Esophagus squamous epithelium (tissue), 5 donors: Measurements from ENCODE around the gene KRT31. TPM values are rescaled to one million over a fixed set of nuclear protein-coding genes. Genes with fewer than 3 reads are reported as not detected.
A peak's percentile ranks its signal among the peaks of the same experiment; 100 is the strongest.

ENCODE experiments used
- DNase-seq: peaks from one replicate; lab custom pipeline; 2025; lab: John Stamatoyannopoulos, UW
- H3K27ac ChIP-seq, 4 donors: fragments of 200-600 bp; sonication (generic); one replicate each; pipeline ENCODE4 v1.5.1; 2016 to 2019; ENCODE audit warnings: mild to moderate bottlenecking in 1 of 4
- H3K27me3 ChIP-seq, 4 donors: fragments of 200-600 bp; sonication (generic); 1 replicate in 3 of 4; 2 replicates in 1 of 4; pipeline versions ENCODE4 v1.5.1 to v1.6.0; 2017 to 2021; ENCODE audit warnings: antibody characterized with exemption in 1 of 4
- H3K36me3 ChIP-seq, 3 donors: fragments of 200-600 bp; sonication (generic); one replicate each; pipeline ENCODE4 v1.5.1; 2016 to 2019
- H3K4me1 ChIP-seq, 3 donors: fragments of 200-600 bp; sonication (generic); one replicate each; pipeline ENCODE4 v1.5.1; 2017 to 2019
- H3K4me3 ChIP-seq, 4 donors: fragments of 200-600 bp; sonication (generic); 1 replicate in 3 of 4; 2 replicates in 1 of 4; pipeline ENCODE4 v1.5.1; 2016 to 2019; ENCODE audit warnings: mild to moderate bottlenecking in 2 of 4, moderate library complexity in 1 of 4
- H3K9me3 ChIP-seq, 3 donors: fragments of 200-600 bp; sonication (generic); one replicate each; pipeline ENCODE4 v1.5.1; 2016 to 2019
- POLR2A ChIP-seq, 4 donors: fragments of 450-650 bp; IDR thresholded peaks; one replicate each; pipeline ENCODE4 v1.6.1; 2017; ENCODE audit warnings: antibody characterized with exemption in 4 of 4, mild to moderate bottlenecking in 4 of 4, moderate library complexity in 3 of 4
- WGBS, 2 donors: methylation state at CpG; one replicate each; pipeline ENCODE4 v1.1.5; 2018; 5-methylcytosine and 5-hydroxymethylcytosine counted together
- intact Hi-C: fragments of 100-400 bp; cut with DNase I; formaldehyde crosslinking; loops from one replicate; pipeline ENCODE4 v1.15.0; 2022
- total RNA-seq, 4 donors: library from RNA; depleted of rRNA; stranded (reverse); fragments of >200 nt; gene quantifications; one replicate each; pipeline ENCODE4 v1.1.0, GENCODE V29; 2016
- TF ChIP-seq, protein P1 (sequence below), 6 experiments: fragments of 450-650 bp in 4 of 6; fragments of 200-600 bp in 2 of 6; sonication (generic) in 2 of 6; IDR thresholded peaks; one replicate each; pipeline ENCODE4 v1.5.1; 2016 to 2019; ENCODE audit warnings: antibody characterized with exemption in 6 of 6, mild to moderate bottlenecking in 4 of 6, moderate library complexity in 4 of 6
- donor health status: DM: yes; HTN: yes; CAD: no.

The KRT31 gene
- total RNA-seq, 4 donors from 2014 or later, result 0.79 to 2.5 (median 1.5) TPM; not detected in 1

DNA sequence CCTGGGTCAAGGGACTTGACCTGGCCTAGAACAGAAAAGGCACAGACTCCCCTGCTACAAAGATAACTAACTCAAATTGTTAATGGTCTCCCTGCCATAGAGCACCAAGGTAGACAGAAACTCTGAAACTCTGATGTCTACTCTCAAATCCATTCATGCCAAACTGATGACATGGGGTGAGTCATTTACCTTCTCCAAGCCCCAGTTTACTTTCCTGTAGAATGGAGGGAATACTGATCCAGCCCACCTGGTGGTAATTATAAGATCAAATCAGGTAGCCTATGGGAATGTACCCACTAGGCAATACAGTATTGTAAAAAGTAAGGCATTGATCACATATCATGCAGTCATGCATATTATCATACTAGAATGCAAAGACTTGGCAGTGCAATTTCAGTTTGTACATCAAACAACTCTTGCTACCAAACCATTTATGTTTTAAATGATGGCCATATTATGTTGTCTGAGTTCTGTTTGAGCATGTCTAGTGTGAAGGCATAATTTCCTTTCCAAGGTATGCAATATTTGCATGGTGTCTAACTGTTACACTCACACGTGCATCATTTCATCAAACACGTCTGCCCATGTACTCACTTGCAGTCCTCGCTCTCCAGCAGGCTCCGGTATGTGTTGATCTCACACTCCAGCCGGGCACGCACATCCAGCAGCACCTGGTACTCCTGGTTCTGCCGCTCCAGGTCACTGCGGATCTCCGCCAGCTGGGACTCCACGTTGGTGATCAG, 3.0 kb downstream of the KRT31 start:
- no peaks in the 10 kb centered on the region for H3K27me3 ChIP-seq
- intact Hi-C loops, result no loop called here
- 28 to 65% methylated on average over 2 to 5 of the region's 10 CpGs for WGBS, 2 donors
- no peak for DNase-seq
- no peaks in the 10 kb centered on the region for H3K36me3 ChIP-seq
- H3K9me3 ChIP-seq, result no peaks in the 10 kb centered on the region
- peaks cover 0 to 41% (median 15%) of the 10 kb centered on the region in 3 donors for H3K4me1 ChIP-seq
- peak overlapping the region; percentile 63 to 79 (median 72) for H3K27ac ChIP-seq
- TF ChIP-seq, protein P1, sequence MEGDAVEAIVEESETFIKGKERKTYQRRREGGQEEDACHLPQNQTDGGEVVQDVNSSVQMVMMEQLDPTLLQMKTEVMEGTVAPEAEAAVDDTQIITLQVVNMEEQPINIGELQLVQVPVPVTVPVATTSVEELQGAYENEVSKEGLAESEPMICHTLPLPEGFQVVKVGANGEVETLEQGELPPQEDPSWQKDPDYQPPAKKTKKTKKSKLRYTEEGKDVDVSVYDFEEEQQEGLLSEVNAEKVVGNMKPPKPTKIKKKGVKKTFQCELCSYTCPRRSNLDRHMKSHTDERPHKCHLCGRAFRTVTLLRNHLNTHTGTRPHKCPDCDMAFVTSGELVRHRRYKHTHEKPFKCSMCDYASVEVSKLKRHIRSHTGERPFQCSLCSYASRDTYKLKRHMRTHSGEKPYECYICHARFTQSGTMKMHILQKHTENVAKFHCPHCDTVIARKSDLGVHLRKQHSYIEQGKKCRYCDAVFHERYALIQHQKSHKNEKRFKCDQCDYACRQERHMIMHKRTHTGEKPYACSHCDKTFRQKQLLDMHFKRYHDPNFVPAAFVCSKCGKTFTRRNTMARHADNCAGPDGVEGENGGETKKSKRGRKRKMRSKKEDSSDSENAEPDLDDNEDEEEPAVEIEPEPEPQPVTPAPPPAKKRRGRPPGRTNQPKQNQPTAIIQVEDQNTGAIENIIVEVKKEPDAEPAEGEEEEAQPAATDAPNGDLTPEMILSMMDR (IDR thresholded peaks at IDR 0.05), result no peak
- no peak for TF ChIP-seq POLR2A (IDR thresholded peaks at IDR 0.05)
- H3K4me3 ChIP-seq, result no peak overlapping the region

DNA sequence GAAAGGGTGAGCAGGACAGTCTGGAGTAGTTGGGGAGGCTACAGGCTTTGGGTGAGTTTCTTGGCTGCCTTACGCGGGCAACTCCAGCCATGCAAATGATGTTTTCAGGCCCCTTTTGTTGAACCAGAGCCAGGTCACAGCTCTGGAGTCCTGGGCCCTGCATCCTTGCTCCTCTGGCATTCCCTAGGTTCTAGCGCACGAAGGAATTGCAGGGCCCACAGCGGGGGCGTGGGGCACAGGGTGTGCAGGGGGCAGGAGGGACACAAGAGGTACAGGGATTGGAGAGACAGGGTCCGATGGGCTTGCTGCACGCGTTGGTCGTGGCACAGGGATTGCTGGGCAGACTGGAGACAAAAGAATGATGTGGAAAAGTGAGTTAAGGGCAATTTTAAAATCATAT, 3.6 kb downstream of the KRT31 start:
- no peaks in the 10 kb centered on the region for H3K36me3 ChIP-seq
- intact Hi-C loops, result no loop called here
- no peak for TF ChIP-seq POLR2A (IDR thresholded peaks at IDR 0.05)
- DNase-seq, result no peak
- peaks cover 0 to 41% (median 15%) of the 10 kb centered on the region in 3 donors for H3K4me1 ChIP-seq
- peak overlapping the region; percentile 4 to 65 (median 52) for H3K27ac ChIP-seq
- H3K9me3 ChIP-seq, result no peaks in the 10 kb centered on the region
- WGBS, 2 donors, result 58 to 78% methylated on average over 6 of the region's 10 CpGs
- H3K27me3 ChIP-seq, result no peaks in the 10 kb centered on the region
- H3K4me3 ChIP-seq, result no peak overlapping the region

DNA sequence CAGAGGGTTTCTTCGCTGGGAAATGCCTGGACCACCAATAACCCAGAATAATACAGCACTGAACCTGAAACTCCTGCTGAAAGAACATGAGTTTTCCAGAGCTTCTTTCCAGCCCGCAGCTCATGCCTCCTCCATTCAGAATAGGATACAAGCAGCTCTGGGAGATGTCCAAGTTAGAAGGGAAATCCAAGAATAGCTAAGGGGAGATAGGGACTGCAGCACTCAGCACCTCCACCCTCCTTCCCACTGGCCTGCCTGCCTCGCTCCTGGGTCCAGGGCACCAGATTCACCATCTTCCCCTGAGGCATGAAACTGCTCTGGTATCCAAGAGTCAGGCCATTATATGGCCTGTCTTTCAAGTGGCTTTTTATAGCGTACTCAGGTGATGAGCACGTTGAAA, 4.1 kb downstream of the KRT31 start:
- H3K4me1 ChIP-seq, result peaks cover 0 to 41% (median 15%) of the 10 kb centered on the region in 3 donors
- DNase-seq, result no peak
- no peak for TF ChIP-seq POLR2A (IDR thresholded peaks at IDR 0.05)
- TF ChIP-seq, protein P1 (IDR thresholded peaks at IDR 0.05), result no peak
- H3K36me3 ChIP-seq, result no peaks in the 10 kb centered on the region
- H3K9me3 ChIP-seq, result no peaks in the 10 kb centered on the region
- 48 to 68% methylated on average over 3 to 5 of the region's 5 CpGs for WGBS, 2 donors
- H3K27ac ChIP-seq, result peak overlapping the region; percentile 7 to 65 (median 52)
- intact Hi-C loops, result no loop called here
- H3K27me3 ChIP-seq, result no peaks in the 10 kb centered on the region
- no peak overlapping the region for H3K4me3 ChIP-seq

DNA sequence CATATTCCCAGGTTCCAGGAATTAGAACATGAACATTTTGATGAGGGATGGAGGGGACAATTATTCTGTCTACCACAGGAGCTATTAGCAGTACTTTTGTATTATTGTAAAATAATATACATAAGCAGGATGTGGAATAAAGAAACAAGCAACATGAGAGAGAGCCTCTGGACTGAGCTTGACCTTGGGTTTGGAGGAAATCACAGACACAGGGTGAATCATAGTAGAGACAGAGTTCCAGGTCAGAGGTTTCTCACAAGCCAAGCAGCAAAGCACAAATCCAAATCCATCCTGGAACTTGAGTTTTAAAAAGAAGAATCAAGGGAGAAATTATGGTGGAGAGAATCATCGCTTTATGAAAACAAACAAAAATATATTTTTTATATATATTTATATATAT, 5.1 kb downstream of the KRT31 start:
- no peak for DNase-seq
- TF ChIP-seq, protein P1 (IDR thresholded peaks at IDR 0.05), result no peak
- no peak for TF ChIP-seq POLR2A (IDR thresholded peaks at IDR 0.05)
- Histone ChIP-seq H3K4me3 (no peak overlapping the region), H3K36me3 (no peaks in the 10 kb centered on the region), H3K9me3 (no peaks in the 10 kb centered on the region), H3K4me1 (peaks cover 0 to 41% (median 15%) of the 10 kb centered on the region in 3 donors), H3K27me3 (no peaks in the 10 kb centered on the region), H3K27ac (no peak overlapping the region)
- WGBS, 2 donors, result 94 to 97% methylated on average over 1 of the region's 1 CpG
- intact Hi-C loops, result no loop called here

DNA sequence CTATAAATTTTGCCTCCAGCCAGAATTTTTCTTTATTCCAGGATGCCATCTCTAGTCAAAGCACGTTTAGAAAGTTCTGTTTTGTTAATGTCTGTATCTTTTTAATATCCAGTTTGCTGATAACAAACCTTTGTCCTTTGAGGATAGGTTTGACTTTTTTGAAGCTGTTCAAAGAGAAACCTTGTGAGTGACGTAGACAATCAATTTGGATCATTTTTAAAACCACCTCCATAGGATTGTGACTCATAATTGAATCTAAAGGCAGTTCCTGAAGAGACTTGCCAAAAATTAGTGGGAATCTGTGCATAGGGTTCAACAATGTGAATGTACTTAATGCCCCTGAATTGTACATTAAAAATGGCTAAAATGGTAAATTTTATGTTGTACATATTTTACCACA, 5.9 kb downstream of the KRT31 start:
- Histone ChIP-seq H3K36me3 (no peaks in the 10 kb centered on the region), H3K27me3 (no peaks in the 10 kb centered on the region), H3K4me1 (peaks cover 0 to 41% (median 15%) of the 10 kb centered on the region in 3 donors), H3K27ac (no peak overlapping the region), H3K4me3 (no peak overlapping the region), H3K9me3 (peaks cover 0 to 6% (median 0%) of the 10 kb centered on the region in 3 donors)
- no peak for DNase-seq
- 56 to 68% methylated on average over 2 of the region's 2 CpGs for WGBS, 2 donors
- TF ChIP-seq, protein P1 (IDR thresholded peaks at IDR 0.05), result no peak
- TF ChIP-seq POLR2A (IDR thresholded peaks at IDR 0.05), result no peak
- intact Hi-C loops, result no loop called here
